NCI-H2196 (cell line): ENCODE data around the gene TENM4.

Experiments used
- DNase-seq: peaks from one replicate; lab custom pipeline; 2025; ENCODE audit not compliant: unreplicated experiment; lab: John Stamatoyannopoulos, UW

The TENM4 gene

DNA sequence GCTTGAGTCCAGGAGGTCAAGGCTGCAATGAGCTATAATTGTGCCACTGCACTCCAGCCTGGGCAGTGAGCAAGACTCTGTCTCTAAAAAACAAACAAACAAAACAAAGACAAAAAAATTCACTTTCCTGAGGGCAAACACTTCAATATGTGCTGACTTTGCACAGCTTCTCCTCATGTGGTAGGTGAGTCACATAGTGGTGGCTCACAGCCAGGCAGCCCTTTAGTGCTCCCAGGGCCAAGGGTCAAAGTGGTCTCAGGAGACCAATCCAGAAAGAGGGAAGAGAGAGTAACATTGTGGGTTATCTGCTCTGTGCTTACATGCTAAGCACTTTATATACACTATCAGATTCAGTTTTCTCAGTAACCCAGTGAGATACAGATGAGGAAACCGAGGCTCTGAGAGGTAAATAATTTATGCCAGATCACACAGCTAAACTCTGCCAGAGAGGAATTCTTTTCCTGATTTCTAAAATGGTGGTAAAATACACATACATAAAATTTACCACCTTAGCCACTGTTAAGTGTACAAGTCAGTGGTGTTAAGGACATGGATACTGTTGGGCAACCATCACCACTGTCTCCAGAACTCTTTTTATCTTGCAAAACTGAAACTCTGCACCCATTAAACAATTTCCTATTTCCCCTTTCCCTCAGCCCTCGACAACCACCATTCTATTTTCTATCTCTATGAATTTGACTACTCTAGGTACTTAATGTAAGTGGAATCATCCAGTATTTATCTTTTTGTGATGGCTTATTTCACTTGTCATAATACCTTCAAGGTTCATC is 634.4 kb downstream of the TENM4 start:
- no peak for DNase-seq

DNA sequence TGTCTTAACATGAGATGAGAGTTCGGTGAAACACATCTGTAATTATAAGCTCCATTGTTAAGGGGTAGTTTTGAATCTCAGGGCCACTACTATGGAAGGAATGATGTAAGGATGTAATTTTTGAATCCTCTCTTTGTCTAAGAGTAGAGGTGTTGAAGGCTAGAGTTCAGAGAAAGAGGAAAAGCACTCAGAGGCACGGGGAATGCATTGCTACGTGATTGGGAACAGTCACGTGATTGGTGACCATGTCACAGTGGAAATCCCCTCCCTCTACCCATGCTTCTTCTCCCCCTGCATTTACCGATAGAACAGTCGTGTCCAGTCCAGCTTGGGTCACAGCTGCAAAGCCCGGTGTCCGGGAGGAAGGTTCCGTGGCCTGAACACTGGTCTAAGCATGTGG is 635.8 kb downstream of the TENM4 start:
- no peak for DNase-seq

DNA sequence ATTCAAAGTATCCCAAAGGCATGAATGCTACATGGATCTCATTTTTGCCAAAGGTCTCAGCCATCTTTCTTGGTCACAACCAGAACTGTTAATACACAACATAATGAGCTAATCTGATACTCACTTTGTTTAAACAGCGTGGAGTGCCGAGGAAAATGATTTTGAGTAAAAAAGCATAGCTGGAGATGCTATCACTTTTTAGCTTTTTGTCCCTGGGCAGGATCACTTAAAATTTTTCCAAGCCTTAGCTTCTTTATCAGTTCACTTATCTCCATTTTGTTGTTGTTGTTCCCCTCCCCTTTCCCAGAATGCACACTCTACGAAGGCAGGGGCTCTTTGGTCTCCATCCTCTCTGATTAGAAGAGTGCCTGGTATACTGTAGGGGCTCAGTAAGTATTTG is 636.8 kb downstream of the TENM4 start:
- no peak for DNase-seq

DNA sequence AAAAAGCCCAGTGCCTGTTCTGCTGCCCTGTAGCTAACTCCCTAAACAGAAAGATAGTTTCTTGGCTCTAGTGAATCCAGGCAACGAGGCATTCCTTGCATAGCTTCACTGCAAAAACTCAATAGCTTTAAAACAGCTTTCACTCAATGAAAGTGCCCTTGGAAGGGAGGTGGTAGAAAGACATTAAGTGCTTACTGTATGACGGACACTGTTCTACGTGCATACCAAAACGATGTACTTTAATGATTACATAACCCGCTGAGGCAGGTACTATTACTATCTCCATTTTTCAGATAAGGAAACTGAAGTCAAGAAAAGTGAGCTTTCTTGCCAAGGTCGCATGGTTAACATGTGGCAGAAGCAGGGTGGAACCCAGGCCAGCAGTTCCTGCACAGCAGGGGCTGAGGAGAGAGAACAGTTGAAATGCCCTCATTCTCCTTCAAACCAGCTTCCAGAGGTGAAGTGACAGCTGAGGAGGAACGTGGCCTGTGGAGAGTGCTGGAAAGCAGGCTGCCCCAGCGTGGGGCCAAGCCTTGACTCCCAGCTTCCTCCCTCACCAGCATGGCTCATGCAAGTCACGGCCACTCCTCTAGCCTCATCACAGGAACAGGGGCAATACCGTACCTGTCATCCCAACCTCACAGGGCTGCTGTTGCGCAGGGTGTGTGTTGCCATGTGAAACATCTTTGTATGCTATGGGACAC is 638.6 kb downstream of the TENM4 start:
- no peak for DNase-seq

DNA sequence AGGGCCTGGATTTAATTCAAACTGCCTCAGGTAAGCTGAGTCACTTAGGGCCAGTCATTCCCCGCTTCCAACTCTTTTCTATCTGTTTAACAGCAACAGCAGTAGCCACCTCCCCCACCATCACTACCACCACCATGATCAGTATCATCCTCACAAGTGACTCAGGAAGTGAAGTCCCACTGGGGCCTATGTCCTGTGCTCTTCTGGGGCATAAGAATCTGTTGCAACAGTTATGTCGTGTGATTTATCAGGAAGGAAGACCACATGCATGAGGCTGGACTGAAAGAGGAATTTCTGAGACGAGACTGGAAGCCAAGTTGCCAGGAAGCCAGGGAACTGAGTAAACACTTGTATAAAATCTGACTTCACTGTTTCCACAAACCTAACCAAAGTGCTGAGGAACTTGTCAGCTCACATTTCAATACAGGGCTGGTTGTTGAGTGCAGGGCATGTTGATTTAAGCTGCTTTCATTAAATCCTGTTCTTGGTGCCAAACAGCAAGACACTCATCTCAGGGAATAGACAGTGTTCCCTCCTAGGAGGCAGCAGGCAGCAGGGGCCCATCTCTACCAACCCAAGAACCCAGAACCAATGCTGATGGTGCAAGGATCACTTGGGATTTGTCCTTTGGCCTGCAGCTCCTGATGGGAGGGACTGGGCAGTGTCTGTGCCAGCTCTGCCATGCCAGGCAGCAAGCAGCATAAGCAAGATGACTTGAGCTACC is 639.5 kb downstream of the TENM4 start:
- peak; percentile 64 for DNase-seq

DNA sequence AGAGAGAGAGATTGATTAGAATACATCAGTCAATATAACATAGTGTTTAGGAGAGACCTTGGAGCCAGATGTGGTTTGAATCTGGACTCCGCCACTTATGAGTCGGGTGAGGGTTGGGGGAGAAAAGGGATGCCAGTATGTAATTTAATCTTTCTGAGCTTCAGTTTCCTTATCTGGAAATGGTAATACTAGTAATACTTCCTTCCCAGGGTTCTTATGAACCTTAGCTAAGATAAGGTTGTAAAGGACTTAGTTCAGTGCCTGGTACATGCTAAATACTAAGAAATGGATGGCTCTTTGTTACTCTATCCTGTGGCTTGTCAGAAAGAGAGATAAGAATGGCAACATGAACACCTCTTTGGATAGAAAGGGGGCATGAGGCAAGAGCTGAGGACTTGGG is 640.1 kb downstream of the TENM4 start:
- DNase-seq = no peak

DNA sequence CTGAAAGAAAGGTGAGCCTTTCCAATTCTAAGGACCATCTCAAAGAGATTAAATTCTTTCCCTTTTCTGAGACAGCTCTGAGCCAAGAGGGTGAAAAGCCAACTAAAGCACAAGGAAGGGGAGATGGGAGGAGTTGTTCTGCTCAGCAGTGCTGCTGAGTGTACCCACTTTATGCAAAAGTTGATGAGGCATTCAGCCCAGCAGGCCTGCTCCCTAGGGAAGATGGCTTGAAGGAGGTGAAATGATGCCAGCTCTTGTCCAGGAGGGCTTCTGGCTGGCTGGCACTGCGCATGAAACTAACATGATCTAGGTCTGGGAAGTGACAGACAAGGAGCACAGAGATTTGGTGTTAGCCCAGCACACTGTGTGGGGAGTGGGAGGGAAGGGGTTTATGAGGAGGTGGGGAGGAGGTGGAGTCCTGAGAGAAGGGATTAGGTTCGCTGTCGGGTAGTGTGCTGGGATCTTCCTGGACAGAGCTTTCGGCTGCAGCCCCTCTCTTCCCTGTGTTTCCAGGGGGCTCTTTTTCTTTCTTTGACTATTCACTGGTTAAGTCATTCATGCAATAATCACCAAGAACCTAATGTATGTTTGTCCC is 640.6 kb downstream of the TENM4 start:
- DNase-seq = no peak

DNA sequence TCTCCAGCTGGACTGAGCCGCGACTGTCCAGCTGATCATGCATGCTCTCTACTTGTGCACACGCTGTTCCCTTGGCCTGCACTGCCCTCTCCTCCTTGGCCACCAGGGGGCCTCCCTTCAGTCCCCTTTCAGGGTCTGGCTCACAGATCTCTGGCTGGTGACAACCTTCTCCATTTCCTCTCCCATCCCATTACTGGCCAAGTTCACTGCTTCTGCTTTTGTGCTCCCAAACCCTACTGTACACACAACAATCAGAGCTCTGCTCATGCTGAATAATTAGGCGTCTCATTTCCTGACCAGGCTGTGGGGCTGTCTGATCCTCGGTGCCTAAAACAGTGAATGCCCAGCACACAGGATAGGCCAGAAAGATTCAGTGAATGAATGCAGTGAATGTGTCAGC is 642.2 kb downstream of the TENM4 start:
- DNase-seq = peak; percentile 44

DNA sequence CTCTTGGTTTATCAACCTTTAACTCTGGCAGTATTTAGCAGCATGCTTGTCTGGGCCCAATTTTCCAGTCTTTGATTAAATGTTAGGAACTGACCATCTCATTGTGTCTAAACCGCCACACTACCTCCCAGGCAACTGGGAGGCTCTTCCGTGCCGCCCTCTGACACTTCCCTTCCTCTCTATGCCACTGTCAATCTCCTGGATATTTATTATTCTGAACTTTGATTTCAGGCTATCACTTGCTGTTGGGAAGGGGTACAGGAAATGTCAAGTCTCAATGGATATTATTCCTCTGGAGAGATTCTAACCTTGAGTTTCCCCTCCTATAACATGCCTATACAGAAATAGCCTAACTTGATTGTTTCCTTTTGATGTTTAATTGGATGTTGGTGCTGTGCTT is 643.3 kb downstream of the TENM4 start:
- no peak for DNase-seq

DNA sequence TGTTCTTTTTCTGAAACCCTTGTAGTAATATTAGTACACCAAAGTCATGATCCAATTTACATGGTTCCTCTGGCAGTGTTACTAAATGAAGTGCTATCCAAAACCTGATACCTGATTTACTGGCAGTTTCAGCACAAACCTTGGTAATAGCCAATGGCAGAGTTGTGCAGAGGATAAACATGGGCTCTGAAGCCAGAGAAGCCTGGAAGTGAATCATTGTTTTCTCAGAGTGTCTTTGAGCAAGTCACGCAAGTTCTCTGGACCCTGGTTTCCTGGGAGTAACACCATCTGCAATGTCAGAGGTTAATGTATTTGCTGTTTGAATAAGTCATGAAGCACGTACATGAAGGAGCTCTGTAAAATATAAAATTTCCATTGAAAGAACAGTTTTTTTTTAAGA is 643.9 kb downstream of the TENM4 start:
- DNase-seq = no peak

DNA sequence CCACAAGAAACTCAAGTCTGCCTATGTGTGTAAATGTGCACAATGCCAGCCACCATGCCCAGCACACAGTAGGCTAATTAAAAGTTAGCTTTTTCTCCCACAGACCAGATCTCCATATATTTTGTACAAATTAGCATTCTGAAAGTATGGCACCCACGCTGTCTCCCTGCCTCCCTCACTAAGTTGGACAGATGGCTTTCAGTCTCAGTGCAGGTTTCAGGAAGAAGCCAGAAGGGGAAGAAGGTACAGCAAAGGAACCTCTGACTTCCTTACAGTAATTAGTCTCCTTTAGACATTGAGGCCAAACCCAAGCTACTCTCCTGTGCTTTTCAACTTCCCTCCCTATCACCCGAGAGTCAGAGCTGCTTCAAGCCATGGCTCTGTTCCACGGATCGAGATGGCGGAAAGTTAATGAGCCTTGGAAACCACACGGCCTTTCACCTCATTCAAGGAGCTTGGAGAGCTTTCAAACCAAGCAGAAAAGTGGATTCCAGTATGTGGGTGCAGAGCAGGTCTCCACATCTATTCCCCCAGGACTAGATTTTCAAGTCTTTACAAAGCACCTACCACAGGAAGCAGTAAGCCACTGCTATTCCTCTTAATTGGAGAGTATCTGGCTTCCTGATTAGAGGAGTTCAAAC is 645.1 kb downstream of the TENM4 start:
- peak; percentile 51 for DNase-seq

DNA sequence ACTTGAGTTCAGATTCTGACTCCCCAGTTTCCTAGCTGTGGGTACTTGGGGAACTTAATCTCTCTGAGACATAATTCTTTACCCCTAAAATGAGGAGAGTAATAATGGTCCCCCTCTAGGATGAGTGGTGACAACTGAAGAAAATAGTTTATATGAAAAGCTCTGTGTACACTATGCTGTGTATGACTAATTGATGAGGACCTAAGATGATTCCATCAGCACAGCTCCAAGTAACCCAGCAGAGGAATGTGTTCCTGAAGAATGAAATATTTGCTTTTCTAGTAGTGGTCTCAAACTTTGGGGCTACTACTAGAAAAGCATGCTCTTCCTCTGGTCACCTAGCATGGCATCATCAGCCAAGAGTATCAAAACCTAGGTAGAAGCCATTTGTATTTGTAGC is 648.9 kb downstream of the TENM4 start:
- DNase-seq = no peak

DNA sequence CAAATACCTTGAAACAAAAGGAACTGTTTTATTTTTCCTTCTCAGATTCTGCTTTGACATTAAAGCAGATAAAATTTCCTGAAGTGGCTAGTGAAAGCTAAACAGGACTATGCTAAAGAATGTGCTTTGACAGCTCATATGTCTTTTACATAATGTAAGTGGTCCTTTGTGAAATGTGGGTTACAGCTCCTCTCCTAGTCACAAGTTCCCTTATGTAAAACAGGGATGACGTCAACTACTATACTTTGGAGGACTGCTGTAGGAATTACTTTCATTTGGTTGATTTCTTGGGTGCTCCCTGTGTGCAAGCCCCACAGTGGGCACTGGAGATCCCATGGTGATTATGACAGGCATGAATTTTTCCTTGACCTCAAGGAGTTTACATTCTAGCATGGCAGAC is 649.6 kb downstream of the TENM4 start:
- DNase-seq = no peak

DNA sequence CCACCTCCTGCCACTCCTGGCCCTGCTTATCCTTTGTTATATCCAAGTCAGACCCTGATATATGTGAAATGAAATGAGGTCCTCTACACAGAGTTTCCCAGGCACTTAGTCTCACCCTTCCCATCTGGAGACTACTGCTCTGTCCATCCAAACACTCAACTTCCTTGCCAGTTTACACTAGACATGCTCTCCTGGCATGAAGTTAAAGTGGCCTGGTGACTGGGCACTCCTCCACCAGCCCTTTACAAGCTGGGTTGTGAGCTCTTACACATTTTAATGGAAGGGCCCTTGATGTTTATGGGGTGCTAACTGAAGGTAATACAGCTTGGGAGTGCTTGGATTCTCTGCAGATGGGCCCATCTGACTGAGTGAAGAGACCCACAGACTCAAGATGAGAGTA is 650.0 kb downstream of the TENM4 start:
- DNase-seq = no peak

DNA sequence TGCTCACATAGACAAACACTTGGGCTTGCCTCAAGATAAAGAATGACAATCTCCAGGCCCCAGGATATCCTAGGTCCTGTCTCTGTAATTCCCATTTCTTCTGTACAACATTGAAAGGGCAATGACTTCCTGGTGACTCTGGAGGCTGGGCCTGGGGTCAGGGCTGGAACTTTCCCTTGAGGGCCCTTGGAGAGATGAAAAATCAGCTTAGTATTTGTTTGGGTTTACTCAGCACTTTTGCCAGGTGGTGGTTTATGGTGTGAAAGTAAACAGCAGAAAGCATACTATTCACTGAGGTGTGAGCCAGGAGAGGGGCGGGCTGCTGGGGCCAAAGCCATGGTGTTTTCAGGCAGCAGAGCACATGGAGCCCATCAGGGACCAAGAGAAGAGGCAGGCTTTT is 651.5 kb downstream of the TENM4 start:
- DNase-seq = no peak

DNA sequence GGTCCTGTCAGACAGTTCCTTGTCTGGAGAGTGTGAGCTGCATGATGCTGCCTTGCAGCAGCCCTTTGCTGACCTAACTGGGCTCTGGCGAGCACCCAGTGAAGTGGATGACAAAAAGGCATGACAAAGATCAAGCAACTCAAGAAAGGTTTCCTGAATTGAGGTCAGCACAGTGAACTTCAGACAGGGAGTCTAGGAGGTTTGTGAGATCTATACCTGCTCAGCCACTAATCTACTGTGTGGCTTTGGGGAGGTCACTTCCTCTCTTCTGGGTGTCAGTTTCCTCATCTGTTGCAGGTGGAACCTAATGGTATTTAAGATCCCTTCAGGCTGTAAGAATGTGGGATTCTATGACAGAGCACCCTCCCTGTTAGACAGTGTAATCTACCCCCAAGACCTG is 652.3 kb downstream of the TENM4 start:
- DNase-seq = no peak

DNA sequence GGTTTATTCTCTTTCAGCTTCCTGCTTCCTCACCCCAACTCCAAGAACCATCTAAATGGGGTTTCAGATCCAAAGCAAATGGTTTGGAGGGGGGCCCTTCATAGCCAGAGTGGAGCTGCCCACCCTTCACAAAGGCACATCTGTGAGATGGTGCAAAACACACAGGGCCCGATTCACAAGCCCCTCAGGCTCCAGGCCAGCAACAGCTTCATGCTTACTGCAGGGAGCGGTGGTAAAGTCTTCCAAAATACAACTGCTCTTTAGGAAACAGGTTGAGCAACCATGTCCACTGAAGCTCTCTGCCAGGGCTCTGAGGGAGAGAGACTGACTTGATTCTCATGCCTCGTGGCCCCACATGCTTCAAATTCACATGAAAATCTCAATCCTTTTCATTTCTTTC is 653.1 kb downstream of the TENM4 start:
- DNase-seq = no peak

DNA sequence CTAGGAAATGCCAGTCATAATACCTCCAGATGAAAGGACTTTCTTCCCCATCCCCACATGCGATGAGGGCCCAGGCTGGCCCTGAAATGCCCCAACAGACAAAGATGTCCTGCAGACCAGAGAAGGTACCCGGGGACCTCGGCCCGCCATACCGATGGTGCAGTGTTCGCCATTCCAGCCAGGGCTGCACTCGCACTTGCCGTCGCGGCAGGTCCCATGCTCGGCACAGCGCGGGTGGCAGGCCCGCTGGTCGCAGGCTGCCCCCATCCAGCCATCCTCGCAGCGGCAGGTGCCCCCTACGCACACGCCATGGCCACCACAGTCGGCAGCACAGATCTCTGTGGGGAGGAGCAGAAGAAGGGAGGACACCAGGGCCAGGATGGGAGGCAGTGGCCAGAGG is 654.1 kb downstream of the TENM4 start:
- no peak for DNase-seq

DNA sequence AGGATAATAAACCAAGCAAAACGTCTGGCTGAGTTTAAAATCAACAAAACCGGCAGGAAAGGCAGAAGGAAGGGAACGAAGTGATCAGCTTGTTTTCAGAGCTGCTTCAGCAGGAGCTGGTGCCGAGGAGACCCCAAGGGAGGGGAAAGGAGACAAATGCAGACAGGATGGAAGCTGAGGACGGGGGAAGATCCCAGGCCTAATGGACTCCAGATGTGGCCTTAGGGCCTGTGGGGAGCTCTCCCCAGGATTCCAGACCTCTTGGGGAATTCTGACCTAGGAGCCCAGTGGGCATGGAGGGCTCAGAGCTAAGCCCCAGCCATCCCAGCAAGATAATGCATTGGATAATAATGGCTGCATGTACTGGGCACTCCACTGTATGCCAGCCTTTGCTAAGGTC is 654.7 kb downstream of the TENM4 start:
- no peak for DNase-seq

DNA sequence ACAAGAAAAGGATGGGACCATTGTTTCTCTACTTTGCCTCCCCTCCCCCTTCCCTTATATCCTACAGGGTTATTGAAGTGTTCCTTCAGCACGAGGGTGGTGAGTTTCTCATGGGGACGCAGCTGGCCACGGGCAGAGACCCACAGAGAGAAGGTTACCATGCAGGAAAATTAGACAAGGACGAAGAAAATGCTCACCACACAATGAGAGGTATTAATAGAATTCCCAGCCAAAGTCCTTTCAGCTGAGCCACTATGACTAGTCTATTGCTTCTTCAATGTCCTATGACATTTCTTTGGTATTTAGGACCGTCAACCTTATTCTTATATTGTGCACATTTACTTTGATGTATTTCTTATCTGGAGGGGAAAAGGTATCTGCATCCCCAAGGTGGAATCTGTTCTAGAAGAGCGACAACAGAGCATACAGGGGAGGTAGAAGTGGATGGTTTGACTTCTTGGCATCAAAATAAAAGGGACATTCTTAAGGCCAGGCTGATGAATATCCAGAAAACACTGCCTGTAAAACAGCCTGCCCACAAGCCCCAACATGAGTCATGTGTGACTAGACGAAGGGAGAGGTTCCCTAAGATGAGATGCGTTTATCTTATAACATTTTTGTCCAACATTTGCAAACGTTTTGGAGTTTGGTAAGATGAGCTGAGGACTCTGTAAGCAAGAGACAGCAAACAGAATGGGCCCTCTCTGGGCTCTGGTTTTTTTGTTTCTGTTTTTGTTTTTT is 656.3 kb downstream of the TENM4 start:
- no peak for DNase-seq

DNA sequence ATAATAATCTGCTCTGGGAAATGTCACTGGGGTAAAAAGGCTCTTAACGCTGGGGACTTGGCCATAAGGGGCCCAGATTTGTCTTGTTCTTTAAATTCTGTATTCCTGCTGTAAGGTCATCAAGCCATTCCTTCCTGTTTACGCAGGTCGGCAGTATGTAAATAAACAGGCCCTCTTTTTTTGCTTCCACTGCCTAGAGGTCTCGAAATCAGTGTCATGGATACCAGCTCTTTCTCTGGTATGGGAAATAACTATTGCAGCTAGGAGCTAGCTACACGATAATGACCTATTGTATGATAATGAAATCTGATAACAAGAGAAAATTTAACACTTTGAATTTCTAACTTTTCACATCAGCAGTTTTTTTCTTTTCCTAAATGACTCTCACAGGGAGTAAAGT is 657.0 kb downstream of the TENM4 start:
- DNase-seq = no peak
